ENCODE data around the gene PARP15.

DNA sequence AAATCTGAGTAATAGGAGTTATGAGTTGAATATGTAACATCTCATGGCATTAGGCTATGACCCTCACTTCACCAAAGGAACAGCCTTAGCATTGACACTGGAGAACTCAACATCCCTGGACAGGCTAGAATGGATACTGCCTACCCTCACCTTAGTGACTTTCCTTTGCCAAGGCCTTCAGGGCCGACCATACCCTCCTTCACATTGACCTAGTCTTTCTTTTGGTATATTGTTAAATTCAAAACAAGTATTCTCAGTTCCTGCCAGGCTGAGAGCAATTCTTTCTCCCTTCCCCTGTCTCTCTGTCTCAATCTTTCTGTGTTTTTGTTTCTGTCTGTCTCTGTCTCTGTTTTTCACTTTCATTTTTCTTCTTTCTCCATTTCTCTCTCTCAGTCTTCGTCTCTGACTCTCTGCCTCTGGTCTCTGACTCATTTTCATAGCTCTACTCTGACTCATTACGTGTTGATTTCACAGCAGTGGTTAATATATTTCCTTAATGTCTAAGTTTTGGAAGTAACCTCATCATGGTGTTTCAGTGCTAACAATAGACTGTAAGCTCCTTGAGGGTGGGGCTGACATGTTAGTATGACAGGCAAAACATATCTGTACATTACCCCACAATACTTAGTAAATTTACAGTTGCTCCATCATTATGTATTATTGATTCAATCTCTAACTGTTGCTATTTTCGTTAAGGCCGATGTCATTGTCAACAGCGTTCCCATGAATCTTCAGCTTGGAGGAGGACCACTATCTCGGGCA lies 32.5 kb downstream of the PARP15 start:
- no peak for TF ChIP-seq EP300 (IDR thresholded peaks at IDR 0.05)
- TF ChIP-seq, protein P1, sequence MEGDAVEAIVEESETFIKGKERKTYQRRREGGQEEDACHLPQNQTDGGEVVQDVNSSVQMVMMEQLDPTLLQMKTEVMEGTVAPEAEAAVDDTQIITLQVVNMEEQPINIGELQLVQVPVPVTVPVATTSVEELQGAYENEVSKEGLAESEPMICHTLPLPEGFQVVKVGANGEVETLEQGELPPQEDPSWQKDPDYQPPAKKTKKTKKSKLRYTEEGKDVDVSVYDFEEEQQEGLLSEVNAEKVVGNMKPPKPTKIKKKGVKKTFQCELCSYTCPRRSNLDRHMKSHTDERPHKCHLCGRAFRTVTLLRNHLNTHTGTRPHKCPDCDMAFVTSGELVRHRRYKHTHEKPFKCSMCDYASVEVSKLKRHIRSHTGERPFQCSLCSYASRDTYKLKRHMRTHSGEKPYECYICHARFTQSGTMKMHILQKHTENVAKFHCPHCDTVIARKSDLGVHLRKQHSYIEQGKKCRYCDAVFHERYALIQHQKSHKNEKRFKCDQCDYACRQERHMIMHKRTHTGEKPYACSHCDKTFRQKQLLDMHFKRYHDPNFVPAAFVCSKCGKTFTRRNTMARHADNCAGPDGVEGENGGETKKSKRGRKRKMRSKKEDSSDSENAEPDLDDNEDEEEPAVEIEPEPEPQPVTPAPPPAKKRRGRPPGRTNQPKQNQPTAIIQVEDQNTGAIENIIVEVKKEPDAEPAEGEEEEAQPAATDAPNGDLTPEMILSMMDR (IDR thresholded peaks at IDR 0.05), result no peak
- no peak for TF ChIP-seq POLR2AphosphoS5 (IDR thresholded peaks at IDR 0.05)
